NCI-H146 (cell line): ENCODE results near the gene OARD1.

Source experiments
- DNase-seq: peaks from one replicate; lab custom pipeline; 2025; lab: John Stamatoyannopoulos, UW

The OARD1 gene

GRCh38 chr6:41047745-41048732, 24.1 kb downstream of the OARD1 start:
- DNase-seq: no peak

- no peak for DNase-seq
Observed at GRCh38 chr6:41047306-41047705, 24.9 kb downstream of the OARD1 start.

- DNase-seq: no peak
Observed at GRCh38 chr6:41046084-41046483, 26.1 kb downstream of the OARD1 start.

- no peak for DNase-seq
Observed at GRCh38 chr6:41045664-41046063, 26.5 kb downstream of the OARD1 start.

GRCh38 chr6:41043151-41043550, 29.0 kb downstream of the OARD1 start:
- DNase-seq: no peak

- no peak for DNase-seq
Observed at GRCh38 chr6:41042226-41043055, 29.7 kb downstream of the OARD1 start, which contains the start of gene TSPO2. TSS of gene TSPO2 (plus strand) at chr6:41042467. CDS start at chr6:41042986, 519 bp downstream.

- peak; percentile 22 for DNase-seq
Observed at GRCh38 chr6:41040940-41041536, 31.1 kb downstream of the OARD1 start.

- no peak for DNase-seq
Observed at GRCh38 chr6:41040101-41040939, 31.8 kb downstream of the OARD1 start.

- peak; percentile 76 for DNase-seq
Observed at GRCh38 chr6:41039060-41039998, 32.8 kb downstream of the OARD1 start, which contains the start of gene UNC5CL. TSS of gene UNC5CL (minus strand) at chr6:41039221. CDS start at chr6:41035074, 4,147 bp downstream.

- DNase-seq: no peak
Observed at GRCh38 chr6:41038205-41038604, 34.0 kb downstream of the OARD1 start.

GRCh38 chr6:41037107-41037900, 34.9 kb downstream of the OARD1 start:
- DNase-seq: no peak

GRCh38 chr6:41036601-41037000, 35.6 kb downstream of the OARD1 start:
- no peak for DNase-seq

- DNase-seq: no peak
Observed at GRCh38 chr6:41036186-41036585, 36.0 kb downstream of the OARD1 start.

- DNase-seq: no peak
Observed at GRCh38 chr6:41033776-41034175, 38.4 kb downstream of the OARD1 start.

GRCh38 chr6:41032830-41033229, 39.3 kb downstream of the OARD1 start:
- DNase-seq: no peak

- peak; percentile 90 for DNase-seq
Observed at GRCh38 chr6:41028561-41029412, 43.4 kb downstream of the OARD1 start.

- peak; percentile 90 for DNase-seq
Observed at GRCh38 chr6:41027799-41028560, 44.2 kb downstream of the OARD1 start.
